ENCODE measurements around the gene LSS.

Gene LSS

GRCh38 chr21:46151989-46152926 lies 76.3 kb downstream of the LSS start:
- TF ChIP-seq POLR2A (IDR thresholded peaks at IDR 0.05; ENCODE audit: extremely low read depth, insufficient read length) = no peak
- TF ChIP-seq, protein P1, sequence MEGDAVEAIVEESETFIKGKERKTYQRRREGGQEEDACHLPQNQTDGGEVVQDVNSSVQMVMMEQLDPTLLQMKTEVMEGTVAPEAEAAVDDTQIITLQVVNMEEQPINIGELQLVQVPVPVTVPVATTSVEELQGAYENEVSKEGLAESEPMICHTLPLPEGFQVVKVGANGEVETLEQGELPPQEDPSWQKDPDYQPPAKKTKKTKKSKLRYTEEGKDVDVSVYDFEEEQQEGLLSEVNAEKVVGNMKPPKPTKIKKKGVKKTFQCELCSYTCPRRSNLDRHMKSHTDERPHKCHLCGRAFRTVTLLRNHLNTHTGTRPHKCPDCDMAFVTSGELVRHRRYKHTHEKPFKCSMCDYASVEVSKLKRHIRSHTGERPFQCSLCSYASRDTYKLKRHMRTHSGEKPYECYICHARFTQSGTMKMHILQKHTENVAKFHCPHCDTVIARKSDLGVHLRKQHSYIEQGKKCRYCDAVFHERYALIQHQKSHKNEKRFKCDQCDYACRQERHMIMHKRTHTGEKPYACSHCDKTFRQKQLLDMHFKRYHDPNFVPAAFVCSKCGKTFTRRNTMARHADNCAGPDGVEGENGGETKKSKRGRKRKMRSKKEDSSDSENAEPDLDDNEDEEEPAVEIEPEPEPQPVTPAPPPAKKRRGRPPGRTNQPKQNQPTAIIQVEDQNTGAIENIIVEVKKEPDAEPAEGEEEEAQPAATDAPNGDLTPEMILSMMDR (IDR thresholded peaks at IDR 0.05; ENCODE audit: low read depth, low read length) = no peak
- no peak for TF ChIP-seq MYC (IDR thresholded peaks at IDR 0.05; ENCODE audit: low read depth, low read length)
- TF ChIP-seq, protein P2, sequence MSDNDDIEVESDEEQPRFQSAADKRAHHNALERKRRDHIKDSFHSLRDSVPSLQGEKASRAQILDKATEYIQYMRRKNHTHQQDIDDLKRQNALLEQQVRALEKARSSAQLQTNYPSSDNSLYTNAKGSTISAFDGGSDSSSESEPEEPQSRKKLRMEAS (IDR thresholded peaks at IDR 0.05; ENCODE audit: low read depth, low read length) = no peak
- DNase-seq (ENCODE audit: low read depth) = no peak

GRCh38 chr21:46151261-46151988 lies 77.1 kb downstream of the LSS start:
- TF ChIP-seq, protein P1 (IDR thresholded peaks at IDR 0.05; ENCODE audit: low read depth, low read length) = no peak
- no peak for TF ChIP-seq MYC (IDR thresholded peaks at IDR 0.05; ENCODE audit: low read depth, low read length)
- TF ChIP-seq, protein P2 (IDR thresholded peaks at IDR 0.05; ENCODE audit: low read depth, low read length) = no peak
- no peak for TF ChIP-seq POLR2A (IDR thresholded peaks at IDR 0.05; ENCODE audit: extremely low read depth, insufficient read length)
- no peak for DNase-seq (ENCODE audit: low read depth)
- no peak overlapping the region for H3K4me3 ChIP-seq (ENCODE audit: low read depth, low read length)

More at GRCh38 chr21:46151989-46152926, 76.3 kb downstream of the LSS start:
- H3K4me3 ChIP-seq (ENCODE audit: low read depth, low read length) = no peak overlapping the region

- H3K4me3 ChIP-seq (ENCODE audit: low read depth, low read length) = no peak overlapping the region
- TF ChIP-seq MYC (IDR thresholded peaks at IDR 0.05; ENCODE audit: low read depth, low read length) (no peak), POLR2A (IDR thresholded peaks at IDR 0.05; ENCODE audit: extremely low read depth, insufficient read length) (no peak)
- no peak for DNase-seq (ENCODE audit: low read depth)
Observed at GRCh38 chr21:46150491-46151121, 78.0 kb downstream of the LSS start.

- TF ChIP-seq POLR2A (IDR thresholded peaks at IDR 0.05; ENCODE audit: extremely low read depth, insufficient read length) (no peak), MYC (IDR thresholded peaks at IDR 0.05; ENCODE audit: low read depth, low read length) (no peak)
- TF ChIP-seq, protein P1 (IDR thresholded peaks at IDR 0.05; ENCODE audit: low read depth, low read length) = no peak
- TF ChIP-seq, protein P2 (IDR thresholded peaks at IDR 0.05; ENCODE audit: low read depth, low read length) = no peak
- no peak for DNase-seq (ENCODE audit: low read depth)
- H3K4me3 ChIP-seq (ENCODE audit: low read depth, low read length) = no peak overlapping the region
Observed at GRCh38 chr21:46150073-46150472, 78.5 kb downstream of the LSS start.

DNA sequence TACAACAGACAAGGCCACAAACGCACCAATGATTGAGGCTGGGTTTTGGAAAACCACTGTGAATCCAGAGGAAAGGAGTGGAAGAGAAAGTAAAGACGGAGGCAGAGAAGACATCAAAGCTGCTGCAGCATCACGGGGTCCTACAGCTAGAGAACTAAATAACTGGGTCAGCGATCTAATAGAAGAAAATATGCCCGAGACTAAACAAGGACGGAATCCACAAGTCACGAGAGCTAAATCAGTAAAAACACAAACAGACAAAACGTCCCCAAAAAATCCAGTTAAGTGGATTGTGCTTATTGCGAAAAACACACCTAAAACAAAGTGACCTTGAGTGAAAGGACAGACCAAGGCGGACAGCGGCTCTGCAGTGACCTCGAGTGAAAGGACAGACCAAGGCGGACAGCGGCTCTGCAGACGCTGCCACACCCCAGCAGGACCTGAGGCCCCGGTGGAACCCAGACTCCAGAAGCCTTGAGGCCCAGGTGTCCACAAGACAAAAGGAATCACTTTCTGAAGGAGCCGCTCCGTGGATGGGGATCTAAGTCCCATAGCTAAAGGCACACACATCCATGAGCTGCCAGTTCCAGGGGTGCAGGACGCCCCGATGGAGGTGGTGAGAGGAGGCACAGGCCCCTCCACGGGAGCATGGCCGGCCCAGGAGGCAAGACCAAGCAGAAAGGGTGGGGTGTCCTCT lies 79.2 kb downstream of the LSS start:
- TF ChIP-seq, protein P2 (IDR thresholded peaks at IDR 0.05; ENCODE audit: low read depth, low read length) = no peak
- TF ChIP-seq MYC (IDR thresholded peaks at IDR 0.05; ENCODE audit: low read depth, low read length) (no peak), POLR2A (IDR thresholded peaks at IDR 0.05; ENCODE audit: extremely low read depth, insufficient read length) (no peak)
- TF ChIP-seq, protein P1 (IDR thresholded peaks at IDR 0.05; ENCODE audit: low read depth, low read length) = no peak
- no peak overlapping the region for H3K4me3 ChIP-seq (ENCODE audit: low read depth, low read length)
- DNase-seq (ENCODE audit: low read depth) = no peak

Measured in NB4 (cell line).